GM13976 (cell line): ENCODE data around the gene KLC4.

Experiments used
- DNase-seq: peaks from one replicate; pipeline ENCODE4 v3.0.0; 2012; ENCODE audit warnings: low spot score
- CTCF ChIP-seq: IDR thresholded peaks from 2 replicates; pipeline ENCODE4 v1.5.1; 2012; ENCODE audit warnings: borderline replicate concordance, mild to moderate bottlenecking; ENCODE audit not compliant: insufficient read depth; ENCODE audit errors: extremely low read depth, missing control alignments, control extremely low read depth
- in situ Hi-C: fragments of 300-500 bp; cut with MboI; formaldehyde crosslinking; loops from one replicate; pipeline ENCODE4 v1.12.0; 2022; ENCODE audit warnings: low sequenced_read_pairs, mixed read lengths, inconsistent platforms; ENCODE audit not compliant: unreplicated experiment

The KLC4 gene

GRCh38 chr6:43024436-43024835 is 35.0 kb upstream of the KLC4 start:
- in situ Hi-C loops, result no loop called here
- no peak for TF ChIP-seq CTCF

DNA sequence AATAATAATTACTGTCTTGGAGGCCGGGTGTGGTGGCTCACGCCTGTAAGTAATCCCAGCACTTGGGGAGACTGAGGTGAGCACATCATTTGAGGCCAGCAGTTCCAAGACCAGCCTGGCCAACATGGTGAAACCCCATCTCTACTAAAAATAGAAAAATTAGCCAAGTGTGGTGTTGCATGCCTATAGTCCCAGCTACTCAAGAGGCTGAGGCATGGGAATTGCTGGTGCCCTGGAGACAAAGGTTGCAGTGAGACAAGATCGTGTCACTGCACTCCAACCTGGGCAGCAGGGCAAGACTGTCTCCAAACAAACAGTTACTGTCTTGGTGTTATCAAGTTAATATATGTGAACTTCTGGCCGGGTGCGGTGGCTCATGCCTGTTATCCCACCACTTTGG is 33.1 kb upstream of the KLC4 start:
- no peak for DNase-seq
- TF ChIP-seq CTCF, result no peak
- in situ Hi-C loops, result no loop called here

More at GRCh38 chr6:43024436-43024835, 35.0 kb upstream of the KLC4 start:
- no peak for DNase-seq

- in situ Hi-C loops, result no loop called here
- DNase-seq, result no peak
- no peak for TF ChIP-seq CTCF
Observed at GRCh38 chr6:43029120-43029519, 30.3 kb upstream of the KLC4 start.

GRCh38 chr6:43032326-43032725 is 27.1 kb upstream of the KLC4 start:
- DNase-seq, result no peak
- in situ Hi-C loops, result no loop called here
- TF ChIP-seq CTCF, result no peak

DNA sequence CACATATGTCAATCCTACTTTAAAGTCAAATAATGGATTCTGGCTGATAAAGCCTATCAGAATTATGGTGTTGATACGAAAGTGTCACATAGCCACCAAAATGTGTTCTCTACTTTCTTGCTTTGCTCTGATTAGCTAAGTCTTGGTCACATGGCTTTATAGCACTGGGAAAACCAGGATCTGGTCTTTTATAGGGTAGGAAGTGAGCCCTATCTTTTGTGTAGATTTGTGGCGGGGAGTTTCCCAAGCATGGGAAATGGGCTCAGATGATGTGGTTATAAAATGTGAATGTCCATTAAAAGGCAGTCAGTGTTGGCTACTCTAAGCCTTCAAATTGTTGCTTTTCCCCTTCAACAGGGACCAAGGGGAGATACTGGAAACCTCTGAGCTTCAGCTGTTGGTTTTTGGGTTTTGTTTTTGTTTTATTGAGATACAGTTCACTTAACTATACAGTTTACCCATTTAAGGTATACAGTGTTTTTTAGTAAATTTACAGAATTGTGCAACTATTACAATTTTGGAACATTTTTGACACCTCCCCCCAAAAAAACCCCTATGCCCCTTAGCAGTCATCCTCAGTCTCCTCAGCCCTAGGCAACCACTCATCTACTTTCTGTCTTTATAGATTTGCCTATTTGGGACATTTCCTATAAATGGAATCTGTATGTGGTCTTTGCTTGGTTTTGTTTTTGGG is 25.8 kb upstream of the KLC4 start:
- in situ Hi-C loops, result no loop called here
- no peak for TF ChIP-seq CTCF
- no peak for DNase-seq

DNA sequence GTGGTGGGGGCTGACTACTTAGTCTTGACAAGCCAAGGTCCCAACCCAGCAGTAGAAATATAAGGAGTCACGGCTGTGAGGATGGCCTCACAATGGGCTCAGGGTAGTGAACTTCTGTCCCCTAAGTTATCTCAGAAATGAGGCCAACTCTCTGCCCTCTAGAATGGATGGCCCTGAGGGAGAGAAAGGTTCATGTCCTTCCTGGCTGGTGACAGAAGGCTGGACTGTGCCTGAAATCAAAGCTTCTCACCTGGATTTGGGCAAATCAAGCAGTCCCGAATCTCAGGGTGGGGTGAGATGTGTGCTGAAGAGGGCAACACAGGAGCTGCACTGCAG is 25.3 kb upstream of the KLC4 start:
- in situ Hi-C loops, result no loop called here
- no peak for TF ChIP-seq CTCF
- no peak for DNase-seq
